ENCODE results near the gene PRSS2. TPM values are rescaled to one million over a fixed set of nuclear protein-coding genes. Genes with fewer than 3 reads are reported as not detected.
"Not testable (repeated sequence)": the region's sequence is repeated elsewhere in the genome, so short reads cannot be mapped to it uniquely, and the experiment has no call there.

Gene PRSS2
- total and polyA plus RNA-seq, 4 donors, result 0.21 TPM; not detected in 3

GRCh38 chr7:142750321-142750938, 20.3 kb upstream of the PRSS2 start:
- 75% methylated on average over 9 of the region's 9 CpGs for WGBS
- TF ChIP-seq MAX (IDR thresholded peaks at IDR 0.05) (no peak), FOXA2 (IDR thresholded peaks at IDR 0.05) (no peak), RXRA (IDR thresholded peaks at IDR 0.05) (no peak), YY1 (IDR thresholded peaks at IDR 0.05) (no peak), NR2F2 (IDR thresholded peaks at IDR 0.05) (no peak), SP1 (IDR thresholded peaks at IDR 0.05) (no peak)
- peaks cover 0 to 7% (median 1%) of the 10 kb centered on the region in 4 donors for H3K27me3 ChIP-seq (ENCODE audit: control insufficient read depth in 4 of 4, insufficient read depth in 4 of 4, low read length in 3 of 4)
- no peak overlapping the region for H3K27ac ChIP-seq (ENCODE audit: low read depth in 1 of 2, low read length in 2 of 2)
- H3K36me3 ChIP-seq (ENCODE audit: control insufficient read depth in 4 of 4, insufficient read depth in 3 of 4, low read depth in 1 of 4, low read length in 3 of 4), result no peaks in the 10 kb centered on the region
- no peak overlapping the region for H3K9ac ChIP-seq (ENCODE audit: low read depth in 1 of 2, low read length in 2 of 2)
- H3K9me3 ChIP-seq (ENCODE audit: control insufficient read depth in 4 of 4, low read length in 3 of 4), result no peaks in the 10 kb centered on the region
- H3K4me3 ChIP-seq (ENCODE audit: low read depth in 1 of 3, low read length in 3 of 3), result no peak overlapping the region
- no peaks in the 10 kb centered on the region for H3K4me1 ChIP-seq (ENCODE audit: control insufficient read depth in 4 of 4, insufficient read depth in 4 of 4, low read length in 3 of 4)
- DNase-seq (ENCODE audit: low spot score), result no peak

- not testable (repeated sequence) for H3K4me3 ChIP-seq (ENCODE audit: low read depth in 1 of 3, low read length in 3 of 3); H3K9ac ChIP-seq (ENCODE audit: low read depth in 1 of 2, low read length in 2 of 2); H3K4me1 ChIP-seq (ENCODE audit: control insufficient read depth in 4 of 4, insufficient read depth in 4 of 4, low read length in 3 of 4); H3K27me3 ChIP-seq (ENCODE audit: control insufficient read depth in 4 of 4, insufficient read depth in 4 of 4, low read length in 3 of 4); H3K36me3 ChIP-seq (ENCODE audit: control insufficient read depth in 4 of 4, insufficient read depth in 3 of 4, low read depth in 1 of 4, low read length in 3 of 4); H3K27ac ChIP-seq (ENCODE audit: low read depth in 1 of 2, low read length in 2 of 2); DNase-seq (ENCODE audit: low spot score); H3K9me3 ChIP-seq (ENCODE audit: control insufficient read depth in 4 of 4, low read length in 3 of 4)
- 88% methylated on average over 14 of the region's 14 CpGs for WGBS
Measured at GRCh38 chr7:142751526-142752175, 19.1 kb upstream of the PRSS2 start.

GRCh38 chr7:142752376-142753225, 18.2 kb upstream of the PRSS2 start:
- no peak for DNase-seq (ENCODE audit: low spot score)
- no peaks in the 10 kb centered on the region for H3K4me1 ChIP-seq (ENCODE audit: control insufficient read depth in 4 of 4, insufficient read depth in 4 of 4, low read length in 3 of 4)

More at GRCh38 chr7:142752376-142753225, 18.2 kb upstream of the PRSS2 start:
- Histone ChIP-seq H3K4me3 (ENCODE audit: low read depth in 1 of 3, low read length in 3 of 3) (no peak overlapping the region), H3K27me3 (ENCODE audit: control insufficient read depth in 4 of 4, insufficient read depth in 4 of 4, low read length in 3 of 4) (peaks cover 0 to 5% (median 1%) of the 10 kb centered on the region in 4 donors), H3K36me3 (ENCODE audit: control insufficient read depth in 4 of 4, insufficient read depth in 3 of 4, low read depth in 1 of 4, low read length in 3 of 4) (no peaks in the 10 kb centered on the region), H3K27ac (ENCODE audit: low read depth in 1 of 2, low read length in 2 of 2) (no peak overlapping the region), H3K9me3 (ENCODE audit: control insufficient read depth in 4 of 4, low read length in 3 of 4) (no peaks in the 10 kb centered on the region), H3K9ac (ENCODE audit: low read depth in 1 of 2, low read length in 2 of 2) (no peak overlapping the region)
- WGBS, result 56% methylated on average over 3 of the region's 3 CpGs
- TF ChIP-seq FOXA2 (IDR thresholded peaks at IDR 0.05), result no peak
- TF ChIP-seq JUND (IDR thresholded peaks at IDR 0.05), result no peak
- no peak for TF ChIP-seq MAX (IDR thresholded peaks at IDR 0.05)
- TF ChIP-seq YY1 (IDR thresholded peaks at IDR 0.05), result no peak
- TF ChIP-seq SP1 (IDR thresholded peaks at IDR 0.05), result no peak
- no peak for TF ChIP-seq EGR1 (IDR thresholded peaks at IDR 0.05; ENCODE audit: low read depth in 2 of 2)
- no peak for TF ChIP-seq RXRA (IDR thresholded peaks at IDR 0.05)
- TF ChIP-seq HNF4G (IDR thresholded peaks at IDR 0.05), result no peak
- no peak for TF ChIP-seq ZBTB33 (IDR thresholded peaks at IDR 0.05)
- TF ChIP-seq RAD21 (IDR thresholded peaks at IDR 0.05), result no peak
- no peak for TF ChIP-seq REST (IDR thresholded peaks at IDR 0.05)
- TF ChIP-seq ATF3 (IDR thresholded peaks at IDR 0.05), result no peak
- TF ChIP-seq HNF4A (conservative IDR thresholded peaks at IDR 0.05), result no peak
